ENCODE measurements around the gene XRRA1.

DNA sequence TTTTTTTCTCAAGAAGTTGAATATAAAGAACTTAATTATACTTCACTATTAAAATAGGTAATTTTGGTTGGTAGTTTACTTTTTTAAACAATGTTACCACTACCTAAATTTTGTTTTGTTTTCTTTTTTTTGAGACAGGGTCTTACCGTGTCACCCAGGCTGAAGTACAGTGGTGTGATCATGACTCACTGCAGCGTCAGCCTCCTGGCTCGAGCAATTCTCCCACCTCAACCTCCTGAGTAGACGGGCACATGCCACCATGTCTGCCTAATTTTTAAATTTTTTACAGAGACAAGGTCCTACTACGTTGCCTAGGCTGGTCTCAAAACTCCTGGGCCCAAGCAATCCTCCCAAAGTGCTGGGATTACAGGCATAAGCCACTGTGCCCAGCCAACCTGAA lies 17.8 kb upstream of the XRRA1 start:
- TF ChIP-seq CTCF (conservative IDR thresholded peaks at IDR 0.05; ENCODE audit: low read length) (no peak), EZH2phosphoT487 (IDR thresholded peaks at IDR 0.05; ENCODE audit: borderline replicate concordance) (no peak)
